Retinal pigment epithelial cell (primary cell): Measurements from ENCODE around the gene CLSTN3.

Experiments used
- DNase-seq: peaks from one replicate; pipeline ENCODE4 v3.0.0-alpha.2; 2010; ENCODE audit warnings: low read depth
- H3K4me3 ChIP-seq: 2 replicates; pipeline ENCODE4 v1.5.1; 2011; ENCODE audit warnings: mild to moderate bottlenecking, low read length, control low read depth, moderate library complexity
- TF ChIP-seq, protein P1 (sequence below): conservative IDR thresholded peaks from 2 replicates; pipeline ENCODE4 v1.5.1; 2011; ENCODE audit warnings: low read depth, low read length, control low read depth, inconsistent platforms

CLSTN3 gene

DNA sequence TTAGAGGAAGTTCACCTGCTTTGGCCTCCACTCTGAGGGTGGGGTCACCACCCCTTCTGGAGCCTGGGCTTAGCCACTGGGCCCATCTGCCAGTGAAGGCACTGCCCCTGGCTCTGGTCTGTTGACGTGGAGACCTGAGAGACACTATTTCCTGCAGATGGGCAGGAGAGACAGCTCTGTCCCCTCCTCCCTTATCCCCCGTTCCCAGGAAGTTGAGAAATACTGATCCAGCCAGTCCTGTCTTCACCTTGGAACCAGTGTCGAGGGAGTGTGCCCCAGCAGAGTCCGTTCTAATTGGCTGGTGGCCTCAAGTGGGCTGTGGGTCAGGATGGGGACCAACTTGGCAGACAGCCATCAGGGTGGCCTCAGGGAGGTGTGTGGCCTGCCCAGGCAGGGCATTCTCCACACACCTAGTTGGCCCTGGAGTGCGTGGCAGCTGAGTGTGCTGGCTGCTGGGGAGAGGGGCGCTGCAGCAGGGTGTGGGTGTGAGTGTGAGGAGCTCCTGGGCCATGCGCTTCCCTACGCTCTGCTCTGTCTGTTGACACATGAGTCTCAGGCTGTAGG, 25.4 kb downstream of the CLSTN3 start:
- DNase-seq, result no peak
- TF ChIP-seq, protein P1, sequence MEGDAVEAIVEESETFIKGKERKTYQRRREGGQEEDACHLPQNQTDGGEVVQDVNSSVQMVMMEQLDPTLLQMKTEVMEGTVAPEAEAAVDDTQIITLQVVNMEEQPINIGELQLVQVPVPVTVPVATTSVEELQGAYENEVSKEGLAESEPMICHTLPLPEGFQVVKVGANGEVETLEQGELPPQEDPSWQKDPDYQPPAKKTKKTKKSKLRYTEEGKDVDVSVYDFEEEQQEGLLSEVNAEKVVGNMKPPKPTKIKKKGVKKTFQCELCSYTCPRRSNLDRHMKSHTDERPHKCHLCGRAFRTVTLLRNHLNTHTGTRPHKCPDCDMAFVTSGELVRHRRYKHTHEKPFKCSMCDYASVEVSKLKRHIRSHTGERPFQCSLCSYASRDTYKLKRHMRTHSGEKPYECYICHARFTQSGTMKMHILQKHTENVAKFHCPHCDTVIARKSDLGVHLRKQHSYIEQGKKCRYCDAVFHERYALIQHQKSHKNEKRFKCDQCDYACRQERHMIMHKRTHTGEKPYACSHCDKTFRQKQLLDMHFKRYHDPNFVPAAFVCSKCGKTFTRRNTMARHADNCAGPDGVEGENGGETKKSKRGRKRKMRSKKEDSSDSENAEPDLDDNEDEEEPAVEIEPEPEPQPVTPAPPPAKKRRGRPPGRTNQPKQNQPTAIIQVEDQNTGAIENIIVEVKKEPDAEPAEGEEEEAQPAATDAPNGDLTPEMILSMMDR, result no peak

DNA sequence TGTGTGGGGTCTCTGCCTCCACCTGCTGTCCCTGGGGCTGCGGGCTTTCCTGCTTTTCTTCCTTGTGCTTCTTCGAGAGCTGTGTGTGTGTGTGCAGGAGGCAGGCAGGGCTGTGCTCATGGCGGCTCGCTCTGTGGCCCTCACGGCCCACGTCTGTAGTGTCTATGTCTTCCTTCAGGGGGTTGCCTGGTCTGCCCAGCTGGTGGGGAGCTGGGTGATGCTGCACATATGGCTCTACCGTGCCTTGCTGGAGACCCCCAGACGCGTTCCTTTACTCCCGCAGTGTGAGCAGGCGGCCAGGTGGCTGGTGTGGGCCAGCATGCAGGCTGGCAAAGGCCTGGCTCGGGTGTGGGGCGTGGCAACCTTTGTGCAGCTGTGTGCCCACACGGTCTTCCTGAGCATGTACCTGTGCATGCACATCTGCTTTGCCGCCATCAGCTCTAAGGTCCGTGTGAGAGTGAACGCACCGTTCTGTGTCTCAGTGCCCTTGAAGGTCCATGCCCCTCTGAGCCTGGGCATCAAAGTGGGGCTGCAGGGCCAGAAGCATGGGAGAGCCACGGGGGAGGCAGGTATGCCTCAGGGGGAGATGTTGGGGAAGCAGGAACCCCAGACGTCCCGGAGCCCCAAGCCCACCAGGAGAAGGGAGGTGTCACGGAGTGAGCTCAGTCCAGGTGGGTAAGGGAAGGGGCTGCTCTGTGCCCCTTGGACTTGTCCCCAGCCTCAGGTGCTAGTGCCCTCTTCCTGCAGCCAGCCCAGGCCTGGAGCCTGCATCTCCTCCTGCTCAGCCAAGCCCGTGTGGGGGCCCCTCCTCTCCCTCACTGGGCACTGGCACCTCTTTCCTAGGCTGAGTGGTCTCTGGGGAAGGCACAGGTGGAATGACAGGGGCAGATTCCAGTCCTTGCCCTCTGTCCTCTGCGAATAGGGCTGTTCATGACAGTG, 26.4 kb downstream of the CLSTN3 start:
- no peak for DNase-seq
- TF ChIP-seq, protein P1, result no peak
- H3K4me3 ChIP-seq, result no peak overlapping the region

More for the DNA sequence above, 25.4 kb downstream of the CLSTN3 start:
- no peak overlapping the region for H3K4me3 ChIP-seq

DNA sequence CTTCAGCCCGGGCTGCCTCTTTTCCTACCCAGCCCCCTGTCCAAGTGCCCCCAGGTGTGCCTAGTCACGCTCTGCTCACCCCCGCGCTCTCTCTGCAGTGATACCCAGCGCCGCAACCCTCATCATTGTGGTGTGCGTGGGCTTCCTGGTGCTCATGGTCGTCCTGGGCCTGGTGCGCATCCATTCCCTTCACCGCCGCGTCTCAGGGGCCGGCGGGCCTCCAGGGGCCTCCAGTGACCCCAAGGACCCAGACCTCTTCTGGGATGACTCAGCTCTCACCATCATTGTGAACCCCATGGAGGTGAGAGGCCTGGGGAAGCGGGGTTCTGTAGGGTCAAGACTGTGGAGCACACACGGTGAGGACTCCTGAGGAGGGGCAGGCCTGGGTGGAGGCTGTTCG, 27.2 kb downstream of the CLSTN3 start:
- TF ChIP-seq, protein P1, result no peak
- no peak for DNase-seq
- H3K4me3 ChIP-seq, result no peak overlapping the region

DNA sequence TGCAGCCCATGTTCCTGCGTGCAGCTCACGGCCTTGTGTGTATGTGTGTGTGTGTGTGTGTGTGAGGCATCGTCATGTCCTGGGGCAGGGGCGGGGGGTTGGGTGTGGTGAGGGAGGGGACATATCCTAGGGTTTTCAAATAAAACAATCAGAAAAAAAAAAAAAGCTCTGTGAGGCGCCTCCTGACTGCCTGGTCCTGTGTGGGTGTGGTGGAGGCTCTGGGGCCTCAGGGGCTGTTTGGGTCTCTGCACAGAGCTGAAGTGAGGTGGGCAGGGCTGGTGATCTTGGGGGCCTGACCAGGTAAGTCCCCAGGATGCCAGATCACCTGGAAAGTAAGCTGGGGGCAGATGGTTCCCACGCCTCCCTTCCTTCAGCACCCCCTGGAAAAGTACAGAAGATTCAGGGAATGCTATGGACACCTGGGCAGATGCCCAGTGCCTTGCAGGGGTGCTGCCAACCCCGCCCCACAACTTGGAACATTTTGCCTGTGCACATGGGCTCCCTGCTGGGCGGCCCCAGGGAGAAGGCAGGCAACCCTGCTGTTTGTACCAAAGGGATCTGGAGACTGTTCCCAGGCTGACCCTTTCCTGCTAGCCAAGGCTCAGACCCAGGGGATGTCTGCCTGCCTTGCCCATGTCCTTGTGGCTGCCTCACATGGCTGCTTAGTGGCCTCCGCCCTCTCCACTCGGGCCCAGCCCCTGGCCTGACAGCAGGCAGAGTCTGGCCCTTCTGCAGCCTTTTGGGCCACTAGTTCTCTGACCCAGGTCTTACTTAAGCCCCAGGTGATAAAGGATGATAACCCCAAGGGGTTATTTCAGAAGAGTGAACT, 28.8 kb downstream of the CLSTN3 start:
- no peak overlapping the region for H3K4me3 ChIP-seq
- DNase-seq, result no peak
- TF ChIP-seq, protein P1, result no peak

DNA sequence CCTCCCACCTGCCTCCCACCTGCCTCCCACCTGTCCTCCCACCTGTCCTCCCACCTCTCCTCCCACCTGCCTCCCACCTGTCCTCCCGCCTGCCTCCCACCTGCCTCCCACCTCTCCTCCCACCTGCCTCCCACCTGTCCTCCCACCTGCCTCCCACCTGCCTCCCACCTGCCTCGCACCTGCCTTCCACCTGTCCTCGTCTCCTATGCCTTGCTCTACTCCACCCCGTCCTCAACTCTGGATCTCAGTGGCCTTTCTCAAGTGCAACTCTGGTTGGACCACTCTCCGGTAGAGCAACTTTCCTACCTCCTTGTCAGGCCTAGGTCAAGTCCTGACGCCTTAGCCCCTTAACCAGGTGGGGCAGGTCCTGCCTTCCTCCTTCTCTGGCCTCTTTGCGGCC, 30.0 kb downstream of the CLSTN3 start:
- H3K4me3 ChIP-seq, result no peak overlapping the region
- TF ChIP-seq, protein P1, result no peak
- no peak for DNase-seq

DNA sequence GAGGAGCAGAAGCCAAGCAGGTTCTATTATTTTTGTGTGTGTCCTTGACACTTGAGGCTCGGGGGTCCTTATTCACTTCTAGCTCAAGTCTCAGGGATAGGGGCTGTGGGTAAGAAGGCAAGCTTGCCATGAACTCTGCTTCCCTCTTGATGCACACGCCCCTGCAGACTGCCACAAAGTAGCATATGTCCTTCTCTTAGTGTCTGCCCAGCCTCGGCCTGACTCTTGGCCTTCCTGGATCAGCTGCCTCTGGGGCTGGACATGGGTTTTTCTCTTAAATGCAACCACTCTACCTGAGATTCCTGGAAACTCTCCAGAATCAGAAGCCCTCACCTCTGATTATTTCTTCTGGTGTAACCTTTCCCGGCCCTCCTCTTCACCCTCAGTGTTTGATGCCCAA, 31.2 kb downstream of the CLSTN3 start:
- H3K4me3 ChIP-seq, result no peak overlapping the region
- no peak for DNase-seq
- TF ChIP-seq, protein P1, result no peak
